ACC112 (cell line): Measurements from ENCODE around the gene LGALS3BP.
A peak's percentile ranks its signal among the peaks of the same experiment; 100 is the strongest.

Experiments
- H2AFZ ChIP-seq: fragments of 200-600 bp; sonication (generic); one replicate; pipeline ENCODE4 v1.6.0; 2017; ENCODE audit warnings: antibody characterized with exemption, low read length; ENCODE audit not compliant: unreplicated experiment
- H3K27ac ChIP-seq: fragments of 200-600 bp; sonication (generic); 2 replicates; pipeline ENCODE4 v1.5.1; 2014; ENCODE audit warnings: low read depth, mild to moderate bottlenecking, antibody characterized with exemption, low read length, moderate library complexity
- H3K27me3 ChIP-seq: fragments of 200-600 bp; sonication (generic); 2 replicates; pipeline ENCODE4 v1.6.1; 2014; ENCODE audit warnings: mild to moderate bottlenecking, antibody characterized with exemption, low read length, moderate library complexity, mixed read lengths; ENCODE audit not compliant: insufficient read depth
- H3K36me3 ChIP-seq: fragments of 200-600 bp; sonication (generic); 2 replicates; pipeline ENCODE4 v1.6.1; 2016; ENCODE audit warnings: mild to moderate bottlenecking, antibody characterized with exemption, low read length, moderate library complexity, mixed read lengths; ENCODE audit not compliant: insufficient read depth
- H3K4me1 ChIP-seq: fragments of 200-600 bp; sonication (generic); one replicate; pipeline ENCODE4 v1.6.1; 2016; ENCODE audit warnings: low read length, mixed read lengths; ENCODE audit not compliant: insufficient read depth, unreplicated experiment, control insufficient read depth
- H3K4me3 ChIP-seq: fragments of 200-600 bp; sonication (generic); 2 replicates; pipeline ENCODE4 v1.5.1; 2014; ENCODE audit warnings: mild to moderate bottlenecking, low read depth, low read length
- H3K79me2 ChIP-seq: fragments of 200-600 bp; sonication (generic); one replicate; pipeline ENCODE4 v1.6.0; 2016; ENCODE audit warnings: low read length; ENCODE audit not compliant: control insufficient read depth, unreplicated experiment, insufficient read depth

The LGALS3BP gene

DNA sequence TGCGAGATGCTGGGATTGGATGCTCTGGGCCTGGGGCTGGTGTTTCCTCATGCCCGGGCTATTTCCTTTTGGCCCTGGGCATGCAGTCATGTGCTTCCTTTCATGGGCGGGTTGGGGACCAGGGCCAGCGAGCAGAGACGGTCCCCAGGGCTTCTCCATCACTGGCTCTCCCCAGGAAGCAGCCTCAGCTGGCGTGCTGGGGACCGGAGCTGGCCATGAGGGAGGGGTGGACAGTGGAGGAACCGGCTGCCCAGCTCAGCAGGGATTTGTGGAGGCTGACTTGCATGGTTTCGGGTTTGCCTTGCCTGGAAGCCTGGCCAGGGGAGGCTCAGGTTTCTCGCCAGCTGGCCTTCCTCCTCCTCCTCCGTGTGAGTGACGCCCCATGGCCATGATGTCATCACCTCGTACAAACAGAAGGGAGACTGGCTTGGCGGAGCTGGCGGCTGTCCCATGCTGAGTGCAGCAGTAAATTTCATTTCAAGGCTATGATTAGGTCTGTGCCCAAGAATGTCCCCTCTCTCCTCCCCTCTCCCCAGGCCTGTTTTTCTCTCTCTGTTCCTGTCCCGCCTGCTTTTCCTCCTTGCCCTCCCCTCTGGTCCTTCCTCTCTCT, 45.7 kb downstream of the LGALS3BP start:
- H3K36me3 ChIP-seq, result no peaks in the 10 kb centered on the region
- no peaks in the 10 kb centered on the region for H3K27me3 ChIP-seq
- no peak overlapping the region for H2AFZ ChIP-seq
- H3K4me1 ChIP-seq, result peaks cover 40% of the 10 kb centered on the region
- H3K27ac ChIP-seq, result peak overlapping the region; percentile 97
- H3K79me2 ChIP-seq, result no peaks in the 10 kb centered on the region
- H3K4me3 ChIP-seq, result peak overlapping the region; percentile 60

- no peak overlapping the region for H2AFZ ChIP-seq
- H3K27me3 ChIP-seq, result no peaks in the 10 kb centered on the region
- no peaks in the 10 kb centered on the region for H3K36me3 ChIP-seq
- peak overlapping the region; percentile 97 for H3K27ac ChIP-seq
- H3K4me3 ChIP-seq, result peak overlapping the region; percentile 60
- H3K4me1 ChIP-seq, result peaks cover 39% of the 10 kb centered on the region
- no peaks in the 10 kb centered on the region for H3K79me2 ChIP-seq
Observed at GRCh38 chr17:78933025-78933958, 46.4 kb downstream of the LGALS3BP start.

- Histone ChIP-seq H3K4me3 (no peak overlapping the region), H3K27ac (no peak overlapping the region), H3K79me2 (no peaks in the 10 kb centered on the region), H3K27me3 (no peaks in the 10 kb centered on the region), H3K36me3 (no peaks in the 10 kb centered on the region), H2AFZ (no peak overlapping the region), H3K4me1 (peaks cover 26% of the 10 kb centered on the region)
Observed at GRCh38 chr17:78929908-78930775, 49.6 kb downstream of the LGALS3BP start.

- Histone ChIP-seq H3K27ac (peak overlapping the region; percentile 63), H3K4me1 (peaks cover 19% of the 10 kb centered on the region), H3K27me3 (no peaks in the 10 kb centered on the region), H3K79me2 (peaks cover 39% of the 10 kb centered on the region), H3K36me3 (no peaks in the 10 kb centered on the region), H3K4me3 (peak overlapping the region; percentile 87), H2AFZ (peak overlapping the region; percentile 91)
Observed at GRCh38 chr17:78925662-78926555, 53.8 kb downstream of the LGALS3BP start.

DNA sequence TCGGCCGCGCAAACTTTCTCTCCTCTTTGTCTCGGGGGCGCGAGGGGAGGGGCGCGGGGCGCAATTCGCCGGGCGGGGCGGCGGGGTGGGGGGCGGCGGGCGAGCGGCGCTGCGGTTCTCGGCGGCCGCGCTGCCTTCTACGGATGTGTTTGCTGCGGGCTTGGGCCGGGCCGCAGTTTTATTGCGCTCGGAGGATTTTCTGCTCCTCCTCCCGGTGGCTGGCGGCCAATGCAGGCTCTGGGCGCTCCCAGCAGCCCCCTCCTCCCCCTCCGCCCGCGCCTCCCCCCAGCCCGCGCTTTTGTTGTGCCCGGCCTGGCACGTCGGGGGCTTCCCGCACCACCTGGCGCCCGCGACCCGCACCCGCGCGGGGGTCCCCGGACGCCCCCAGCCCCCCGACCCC, 54.5 kb downstream of the LGALS3BP start, which contains the start of gene TIMP2:
Gene TIMP2, minus strand, starts transcription at position 154 of the 400 bp plus-strand sequence. CDS start 299 bp downstream, outside the sequence.
- H3K4me3 ChIP-seq, result peak within 1 kb of the TSS; percentile 87
- H3K79me2 ChIP-seq, result peaks cover 45% of the 10 kb centered on the region
- H3K36me3 ChIP-seq, result no peaks in the 10 kb centered on the region
- peak within 1 kb of the TSS; percentile 63 for H3K27ac ChIP-seq
- H3K27me3 ChIP-seq, result no peaks in the 10 kb centered on the region
- H3K4me1 ChIP-seq, result peaks cover 19% of the 10 kb centered on the region
- peak within 1 kb of the TSS; percentile 91 for H2AFZ ChIP-seq

GRCh38 chr17:78924481-78925151, 55.1 kb downstream of the LGALS3BP start:
- Histone ChIP-seq H3K27me3 (no peaks in the 10 kb centered on the region), H3K27ac (no peak overlapping the region), H3K36me3 (no peaks in the 10 kb centered on the region), H3K4me3 (peak overlapping the region; percentile 87), H3K79me2 (peaks cover 51% of the 10 kb centered on the region), H2AFZ (peak overlapping the region; percentile 44), H3K4me1 (peaks cover 19% of the 10 kb centered on the region)

- Histone ChIP-seq H3K79me2 (peaks cover 59% of the 10 kb centered on the region), H3K4me3 (peak overlapping the region; percentile 87), H3K36me3 (no peaks in the 10 kb centered on the region), H3K27me3 (no peaks in the 10 kb centered on the region), H2AFZ (no peak overlapping the region), H3K27ac (no peak overlapping the region), H3K4me1 (peaks cover 19% of the 10 kb centered on the region)
Observed at GRCh38 chr17:78923660-78924453, 55.9 kb downstream of the LGALS3BP start.

DNA sequence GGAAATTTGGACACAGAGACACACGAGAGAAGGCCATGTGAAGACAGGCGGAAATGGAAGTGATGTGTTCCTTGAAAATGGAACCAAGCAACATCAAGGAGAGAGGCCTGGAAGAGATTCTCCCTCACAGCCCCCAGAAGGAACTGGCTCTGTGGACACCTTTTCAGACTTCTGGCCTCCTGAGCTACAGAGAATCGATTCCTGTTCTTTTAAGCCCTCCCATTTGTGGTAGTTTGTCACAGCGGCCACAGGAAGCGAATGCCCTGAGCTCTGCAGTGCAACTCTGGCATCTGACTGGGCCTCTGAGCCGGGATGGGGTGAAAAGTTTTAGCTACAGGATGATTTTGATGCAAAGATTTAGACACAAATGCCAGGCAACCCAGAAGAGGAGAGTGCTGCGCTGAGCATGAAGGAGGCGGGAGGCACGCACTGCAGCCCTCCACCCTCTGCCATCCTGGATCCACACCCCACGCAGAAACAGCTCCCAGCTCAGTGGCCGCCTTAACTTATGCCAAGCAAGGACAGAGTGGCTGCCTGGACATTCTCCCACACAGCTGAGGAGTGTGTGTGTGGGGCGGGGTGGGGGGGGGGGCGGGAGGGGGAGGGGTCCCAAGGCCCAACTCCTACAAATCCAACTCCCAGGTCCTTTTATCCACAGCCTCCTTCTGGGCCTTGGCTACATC, 56.8 kb downstream of the LGALS3BP start:
- no peak overlapping the region for H2AFZ ChIP-seq
- H3K27me3 ChIP-seq, result no peaks in the 10 kb centered on the region
- peaks cover 19% of the 10 kb centered on the region for H3K4me1 ChIP-seq
- H3K27ac ChIP-seq, result no peak overlapping the region
- H3K79me2 ChIP-seq, result peaks cover 66% of the 10 kb centered on the region
- no peaks in the 10 kb centered on the region for H3K36me3 ChIP-seq
- peak overlapping the region; percentile 87 for H3K4me3 ChIP-seq
